Activated naive CD4-positive, alpha-beta T cell treated with anti-CD3 and anti-CD28 coated beads, Interleukin-2, amount 10 ng/mL, durations not matched to agents 7 days and 5 days (primary cell): ENCODE measurements around the gene DUXB.

Experiments used
- CTCF ChIA-PET: fragments of 350-600 bp; sonication (Branson Sonifier 250); formaldehyde crosslinking; loops from one replicate; lab custom pipeline; 2021; ENCODE audit warnings: antibody characterized with exemption; lab: Charles Lee
- DNase-seq: peaks from one replicate; pipeline ENCODE4 v3.0.0-alpha.2; 2020
- H3K27ac Mint-ChIP-seq: one replicate; pipeline ENCODE4 v1.8.0; 2021; ENCODE audit warnings: mild to moderate bottlenecking, moderate library complexity, mixed read lengths
- H3K27me3 Mint-ChIP-seq: one replicate; pipeline ENCODE4 v1.8.0; 2021; ENCODE audit warnings: mild to moderate bottlenecking, mixed read lengths
- H3K36me3 Mint-ChIP-seq: one replicate; pipeline ENCODE4 v1.8.0; 2021; ENCODE audit warnings: mixed read lengths
- H3K4me1 Mint-ChIP-seq: one replicate; pipeline ENCODE4 v1.8.0; 2021; ENCODE audit warnings: mixed read lengths
- H3K4me3 Mint-ChIP-seq: one replicate; pipeline ENCODE4 v1.8.0; 2021; ENCODE audit warnings: mild to moderate bottlenecking, moderate library complexity, mixed read lengths
- H3K9me3 Mint-ChIP-seq: one replicate; pipeline ENCODE4 v1.8.0; 2021; ENCODE audit warnings: mixed read lengths

DUXB gene

GRCh38 chr16:75697571-75697970 lies 3.7 kb downstream of the DUXB start:
- no peak for DNase-seq
- Mint-ChIP-seq H3K27ac (no peak overlapping the region), H3K4me1 (no peaks in the 10 kb centered on the region), H3K36me3 (no peaks in the 10 kb centered on the region), H3K9me3 (no peaks in the 10 kb centered on the region), H3K4me3 (no peak overlapping the region), H3K27me3 (peaks cover 4% of the 10 kb centered on the region)
- CTCF ChIA-PET, result no interaction called here

DNA sequence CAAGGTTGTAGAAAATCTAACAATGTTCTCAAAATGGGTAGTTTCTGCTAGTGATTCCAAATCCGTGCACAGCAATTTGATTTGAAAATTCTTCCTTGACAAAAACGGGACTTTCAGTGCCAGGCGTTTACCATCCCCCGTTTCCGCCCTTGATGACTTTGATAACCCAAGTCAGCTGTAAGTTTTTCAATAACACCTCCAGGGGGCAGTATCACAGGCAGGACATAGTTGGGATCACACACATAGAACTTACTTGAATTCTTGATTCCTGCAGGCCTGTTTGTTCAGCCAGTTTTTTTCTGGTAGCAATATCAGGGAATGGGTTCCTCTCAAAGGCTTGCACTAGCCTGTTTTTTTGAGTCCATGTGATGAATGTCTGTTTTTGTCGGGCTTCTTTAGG lies 5.6 kb downstream of the DUXB start:
- DNase-seq, result no peak
- peaks cover 4% of the 10 kb centered on the region for H3K27me3 Mint-ChIP-seq
- no peaks in the 10 kb centered on the region for H3K9me3 Mint-ChIP-seq
- CTCF ChIA-PET, result no interaction called here
- H3K36me3 Mint-ChIP-seq, result no peaks in the 10 kb centered on the region
- H3K4me1 Mint-ChIP-seq, result no peaks in the 10 kb centered on the region
- no peak overlapping the region for H3K4me3 Mint-ChIP-seq
- H3K27ac Mint-ChIP-seq, result no peak overlapping the region

GRCh38 chr16:75687361-75687760 lies 13.9 kb downstream of the DUXB start:
- no peaks in the 10 kb centered on the region for H3K36me3 Mint-ChIP-seq
- DNase-seq, result no peak
- CTCF ChIA-PET, result no interaction called here
- no peaks in the 10 kb centered on the region for H3K4me1 Mint-ChIP-seq
- no peak overlapping the region for H3K27ac Mint-ChIP-seq
- no peaks in the 10 kb centered on the region for H3K9me3 Mint-ChIP-seq
- H3K27me3 Mint-ChIP-seq, result no peaks in the 10 kb centered on the region
- H3K4me3 Mint-ChIP-seq, result no peak overlapping the region

- no peaks in the 10 kb centered on the region for H3K4me1 Mint-ChIP-seq
- H3K36me3 Mint-ChIP-seq, result no peaks in the 10 kb centered on the region
- CTCF ChIA-PET, result no interaction called here
- no peaks in the 10 kb centered on the region for H3K27me3 Mint-ChIP-seq
- H3K9me3 Mint-ChIP-seq, result no peaks in the 10 kb centered on the region
- H3K27ac Mint-ChIP-seq, result no peak overlapping the region
- DNase-seq, result no peak
- H3K4me3 Mint-ChIP-seq, result no peak overlapping the region
Measured at GRCh38 chr16:75682308-75682707, 19.0 kb downstream of the DUXB start.

DNA sequence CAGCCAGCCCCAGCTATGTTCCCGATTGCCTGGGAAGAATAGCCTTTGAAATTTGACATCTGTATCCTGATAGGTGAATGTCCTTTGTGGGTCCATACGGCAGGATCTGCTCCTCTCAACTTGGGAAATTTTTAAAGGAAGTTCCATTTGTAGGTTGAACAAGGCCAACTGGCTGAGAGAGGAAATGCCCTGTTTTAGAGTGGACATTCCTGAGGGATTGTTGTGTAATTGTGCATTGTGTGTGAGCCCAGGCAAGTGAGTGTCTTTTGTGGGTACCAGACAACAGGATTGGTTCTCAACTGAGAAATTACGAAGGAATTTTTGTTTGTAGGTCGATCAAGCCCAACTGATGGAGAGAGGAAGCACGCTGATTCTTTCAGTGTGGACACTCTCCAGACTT lies 21.9 kb downstream of the DUXB start:
- H3K27me3 Mint-ChIP-seq, result no peaks in the 10 kb centered on the region
- peak overlapping the region; percentile 4 for H3K27ac Mint-ChIP-seq
- CTCF ChIA-PET, result no interaction called here

DNA sequence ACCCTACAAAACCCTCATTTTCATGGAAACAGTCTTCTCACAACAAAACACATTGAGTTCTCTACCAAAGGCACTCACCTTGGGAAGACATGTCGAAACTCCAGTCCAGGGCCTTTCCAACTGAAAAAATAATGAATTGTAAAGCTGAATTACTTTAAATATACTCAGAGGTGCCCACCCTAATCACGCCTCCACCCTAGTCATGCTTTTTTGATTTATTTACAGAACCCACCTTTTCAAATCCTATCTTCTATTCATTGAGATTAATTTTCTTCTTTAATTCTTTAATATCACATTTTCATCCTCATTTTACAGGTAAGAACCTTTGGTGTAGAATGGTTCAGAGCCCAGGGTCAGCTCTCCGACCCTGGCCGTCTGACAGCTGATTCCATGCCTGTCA lies 24.4 kb downstream of the DUXB start, which contains the start of gene CPHXL2:
TSS of gene CPHXL2 (minus strand) at position 101 of the 400 bp plus-strand sequence. CDS start at position 91, 10 bp downstream.
- DNase-seq, result no peak
- no peaks in the 10 kb centered on the region for H3K27me3 Mint-ChIP-seq
- H3K4me1 Mint-ChIP-seq, result no peaks in the 10 kb centered on the region
- no peaks in the 10 kb centered on the region for H3K36me3 Mint-ChIP-seq
- H3K4me3 Mint-ChIP-seq, result no peak within 1 kb of the TSS
- CTCF ChIA-PET, result no interaction called here
- no peaks in the 10 kb centered on the region for H3K9me3 Mint-ChIP-seq
- H3K27ac Mint-ChIP-seq, result no peak within 1 kb of the TSS

More for the DNA sequence above, 21.9 kb downstream of the DUXB start:
- Mint-ChIP-seq H3K36me3 (no peaks in the 10 kb centered on the region), H3K4me3 (no peak overlapping the region), H3K4me1 (no peaks in the 10 kb centered on the region), H3K9me3 (no peaks in the 10 kb centered on the region)
- DNase-seq, result no peak

- H3K4me1 Mint-ChIP-seq, result no peaks in the 10 kb centered on the region
- H3K4me3 Mint-ChIP-seq, result no peak overlapping the region
- no peaks in the 10 kb centered on the region for H3K9me3 Mint-ChIP-seq
- no peak overlapping the region for H3K27ac Mint-ChIP-seq
- CTCF ChIA-PET, result no interaction called here
- DNase-seq, result no peak
- peaks cover 2% of the 10 kb centered on the region for H3K36me3 Mint-ChIP-seq
- no peaks in the 10 kb centered on the region for H3K27me3 Mint-ChIP-seq
Measured at GRCh38 chr16:75667503-75667902, 33.8 kb downstream of the DUXB start.

DNA sequence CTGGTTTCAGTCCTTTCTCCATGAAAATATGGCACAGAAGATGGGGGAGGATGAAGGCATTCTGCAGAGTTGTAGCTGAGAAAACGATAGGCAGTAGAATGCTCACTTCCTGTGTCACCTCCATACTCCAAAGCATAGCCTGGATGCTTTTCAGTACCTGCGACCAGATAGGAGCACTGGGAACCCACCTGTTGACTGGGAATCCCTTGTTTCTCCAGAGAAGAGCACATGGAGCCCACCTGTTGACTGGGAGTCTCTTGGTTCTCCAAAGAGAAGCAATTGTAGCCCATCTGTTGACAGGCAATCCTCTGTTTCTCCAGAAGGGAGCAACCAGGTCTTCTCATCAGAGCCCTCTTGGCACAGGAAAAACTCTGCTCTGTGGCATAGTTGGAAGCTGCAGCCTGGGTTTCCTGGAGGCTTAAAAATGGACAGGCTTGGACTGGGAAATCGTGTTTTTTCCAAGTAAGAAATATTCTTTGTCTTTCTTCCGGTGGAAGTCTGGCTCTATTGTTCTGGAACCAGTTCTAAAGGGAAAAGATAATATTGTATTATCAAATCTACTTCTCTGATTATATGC lies 40.4 kb downstream of the DUXB start:
- CTCF ChIA-PET, result no interaction called here
- H3K27ac Mint-ChIP-seq, result no peak overlapping the region
- no peaks in the 10 kb centered on the region for H3K4me1 Mint-ChIP-seq
- H3K4me3 Mint-ChIP-seq, result no peak overlapping the region
- no peaks in the 10 kb centered on the region for H3K27me3 Mint-ChIP-seq
- no peak for DNase-seq
- no peaks in the 10 kb centered on the region for H3K9me3 Mint-ChIP-seq
- H3K36me3 Mint-ChIP-seq, result peaks cover 42% of the 10 kb centered on the region

DNA sequence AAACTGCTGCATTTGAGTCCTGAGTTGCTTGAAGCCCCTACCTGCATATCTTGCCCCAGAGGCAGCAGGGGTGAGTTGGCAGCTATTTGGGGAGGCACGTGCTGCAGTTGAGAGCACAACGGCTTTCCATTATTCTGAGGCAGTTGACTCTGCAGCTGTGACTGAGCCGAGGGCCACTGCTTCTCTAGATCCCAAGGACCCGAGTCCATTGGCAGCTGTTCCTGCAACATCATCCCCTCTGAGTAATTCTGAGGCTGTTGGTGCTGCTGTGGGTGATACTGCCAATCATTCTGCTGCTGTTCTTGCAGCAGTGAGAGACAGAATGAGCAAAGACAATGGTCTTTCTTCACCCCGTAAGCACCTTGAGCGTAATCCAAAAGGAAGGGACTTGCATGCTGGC lies 40.9 kb downstream of the DUXB start:
- Mint-ChIP-seq H3K4me3 (no peak overlapping the region), H3K9me3 (no peaks in the 10 kb centered on the region), H3K27ac (no peak overlapping the region), H3K27me3 (no peaks in the 10 kb centered on the region), H3K36me3 (peaks cover 42% of the 10 kb centered on the region), H3K4me1 (no peaks in the 10 kb centered on the region)
- DNase-seq, result no peak
- CTCF ChIA-PET, result no interaction called here

- Mint-ChIP-seq H3K9me3 (no peaks in the 10 kb centered on the region), H3K27me3 (no peaks in the 10 kb centered on the region), H3K36me3 (peaks cover 56% of the 10 kb centered on the region), H3K27ac (no peak overlapping the region), H3K4me1 (peaks cover 12% of the 10 kb centered on the region), H3K4me3 (no peak overlapping the region)
- CTCF ChIA-PET, result no interaction called here
- no peak for DNase-seq
Measured at GRCh38 chr16:75658175-75658574, 43.1 kb downstream of the DUXB start.

DNA sequence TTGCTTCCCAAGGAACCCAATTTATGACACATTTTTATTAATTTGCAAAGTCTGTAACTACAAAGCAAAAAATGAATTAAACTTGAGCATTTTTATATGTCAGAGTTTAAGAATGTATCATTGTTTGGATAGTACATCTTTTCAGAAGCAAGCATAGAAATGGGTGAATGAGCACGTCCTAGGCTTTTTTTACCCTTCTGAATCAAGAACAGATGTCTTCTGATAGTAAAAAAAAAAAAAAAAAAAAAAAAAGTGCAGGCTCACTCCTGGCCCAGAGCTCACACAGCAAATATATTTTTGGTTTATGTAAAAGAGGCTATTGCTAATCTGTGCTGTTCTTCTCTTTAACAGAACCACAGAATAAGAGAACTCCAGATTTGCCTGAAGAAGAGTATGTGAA lies 47.3 kb downstream of the DUXB start:
- Mint-ChIP-seq H3K4me3 (no peak overlapping the region), H3K9me3 (no peaks in the 10 kb centered on the region), H3K27me3 (no peaks in the 10 kb centered on the region), H3K36me3 (peaks cover 66% of the 10 kb centered on the region), H3K27ac (no peak overlapping the region), H3K4me1 (peaks cover 44% of the 10 kb centered on the region)
- CTCF ChIA-PET, result no interaction called here
- DNase-seq, result no peak

DNA sequence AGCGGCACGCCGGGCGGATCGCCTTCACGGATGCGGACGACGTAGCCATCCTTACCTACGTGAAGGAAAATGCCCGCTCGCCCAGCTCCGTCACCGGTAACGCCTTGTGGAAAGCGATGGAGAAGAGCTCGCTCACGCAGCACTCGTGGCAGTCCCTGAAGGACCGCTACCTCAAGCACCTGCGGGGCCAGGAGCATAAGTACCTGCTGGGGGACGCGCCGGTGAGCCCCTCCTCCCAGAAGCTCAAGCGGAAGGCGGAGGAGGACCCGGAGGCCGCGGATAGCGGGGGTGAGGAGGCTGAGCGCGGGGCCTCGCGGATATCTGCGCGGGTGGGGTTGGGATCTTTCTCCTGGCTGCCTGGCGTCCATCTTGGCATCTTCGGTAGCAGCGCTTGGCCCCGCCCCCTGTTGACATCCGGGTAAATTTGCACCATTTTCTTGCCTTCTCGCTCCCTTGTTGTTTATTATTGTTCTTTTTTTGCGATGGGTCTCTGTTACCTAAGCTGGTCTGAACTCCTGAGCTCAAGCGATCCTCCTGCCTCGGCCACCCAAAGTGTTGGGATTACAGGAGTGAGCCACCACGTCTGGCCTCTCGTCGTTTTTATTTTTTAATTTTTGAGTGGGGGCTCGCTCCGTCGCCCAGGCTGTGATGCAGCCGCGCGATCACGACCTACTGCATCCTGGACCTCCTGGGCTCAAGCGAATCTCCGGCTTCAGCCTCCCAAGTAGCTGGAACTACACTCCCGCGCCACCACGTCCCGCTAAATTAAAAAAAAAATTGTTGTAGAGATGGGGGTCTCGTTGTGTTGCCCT lies 52.8 kb downstream of the DUXB start:
- H3K4me1 Mint-ChIP-seq, result peaks cover 70% of the 10 kb centered on the region
- CTCF ChIA-PET, result interaction anchor here (0.9 to 2.0 kb wide), 4 partner anchors 16 to 184 kb away, joined by 3 to 13 read pairs (median 4); partner anchors contain the start of genes ADAT1 and TMEM170A
- peak overlapping the region; percentile 99 for H3K4me3 Mint-ChIP-seq
- DNase-seq, result peak; percentile 93
- no peaks in the 10 kb centered on the region for H3K9me3 Mint-ChIP-seq
- H3K27ac Mint-ChIP-seq, result peak overlapping the region; percentile 100
- H3K27me3 Mint-ChIP-seq, result no peaks in the 10 kb centered on the region
- H3K36me3 Mint-ChIP-seq, result peaks cover 52% of the 10 kb centered on the region

GRCh38 chr16:75647492-75648264 lies 53.6 kb downstream of the DUXB start, which contains the start of the genes KARS1 and TERF2IP:
TSS of gene KARS1 (minus strand) at chr16:75647665. CDS start at chr16:75647639, 26 bp downstream.
TSS of gene TERF2IP (plus strand) at chr16:75647773. CDS start at chr16:75647883, 110 bp downstream.
- no peaks in the 10 kb centered on the region for H3K9me3 Mint-ChIP-seq
- peak within 1 kb of the TSS; percentile 99 for H3K4me3 Mint-ChIP-seq
- no peaks in the 10 kb centered on the region for H3K27me3 Mint-ChIP-seq
- H3K27ac Mint-ChIP-seq, result peak within 1 kb of the TSS; percentile 100
- H3K4me1 Mint-ChIP-seq, result peaks cover 67% of the 10 kb centered on the region
- CTCF ChIA-PET, result interaction anchor here (0.9 to 2.0 kb wide), 4 partner anchors 15 to 184 kb away, joined by 3 to 13 read pairs (median 3); partner anchors contain the start of genes ADAT1 and TMEM170A
- peak; percentile 96 for DNase-seq
- peaks cover 54% of the 10 kb centered on the region for H3K36me3 Mint-ChIP-seq

DNA sequence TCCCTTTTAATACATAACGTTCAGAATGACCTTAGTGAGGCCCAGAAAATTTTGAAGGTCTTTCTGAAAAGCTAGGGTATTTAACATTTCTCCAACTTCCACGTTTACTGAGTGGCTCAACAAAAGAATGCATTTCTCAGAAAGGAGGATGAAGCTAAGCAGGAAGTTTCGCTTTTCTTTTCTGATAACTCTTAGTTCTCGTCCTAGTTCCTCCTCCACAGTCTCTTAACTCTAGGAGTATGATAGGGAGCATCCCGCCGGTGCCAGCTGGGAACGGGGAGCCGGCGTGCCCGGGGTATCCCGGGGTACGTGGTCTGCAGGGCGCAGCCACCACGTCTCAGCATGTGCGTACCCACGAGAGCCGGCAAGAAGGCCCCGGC lies 54.2 kb downstream of the DUXB start:
- peaks cover 51% of the 10 kb centered on the region for H3K36me3 Mint-ChIP-seq
- peak overlapping the region; percentile 100 for H3K27ac Mint-ChIP-seq
- H3K9me3 Mint-ChIP-seq, result no peaks in the 10 kb centered on the region
- DNase-seq, result no peak
- H3K4me1 Mint-ChIP-seq, result peaks cover 66% of the 10 kb centered on the region
- CTCF ChIA-PET, result interaction anchor here (1.3 to 2.0 kb wide), 2 partner anchors 19 to 25 kb away, joined by 3 to 13 read pairs; partner anchors contain the start of gene ADAT1
- H3K4me3 Mint-ChIP-seq, result peak overlapping the region; percentile 99
- no peaks in the 10 kb centered on the region for H3K27me3 Mint-ChIP-seq
